Right lobe of liver (tissue), 4 donors: Measurements from ENCODE around the gene ADAMTSL5.

Experiments used
- POLR2A ChIP-seq: fragments of 450-650 bp; IDR thresholded peaks from one replicate; pipeline ENCODE4 v1.6.1; 2017; ENCODE audit warnings: antibody characterized with exemption, mild to moderate bottlenecking
- TF ChIP-seq, protein P1 (sequence below), 4 donors: fragments of 200-600 bp in 3 of 4; fragments of 450-650 bp in 1 of 4; IDR thresholded peaks; one replicate each; pipeline versions ENCODE4 v1.5.1 to v1.8.0; 2016 to 2022; ENCODE audit warnings: antibody characterized with exemption in 4 of 4, mild to moderate bottlenecking in 2 of 4
- donor health status: DM: no; HTN: no; CAD: no.
- donor health status: DM: no; HTN: no; CAD: no.
- donor health status: DM: no; HTN: yes; CAD: no.

DNA sequence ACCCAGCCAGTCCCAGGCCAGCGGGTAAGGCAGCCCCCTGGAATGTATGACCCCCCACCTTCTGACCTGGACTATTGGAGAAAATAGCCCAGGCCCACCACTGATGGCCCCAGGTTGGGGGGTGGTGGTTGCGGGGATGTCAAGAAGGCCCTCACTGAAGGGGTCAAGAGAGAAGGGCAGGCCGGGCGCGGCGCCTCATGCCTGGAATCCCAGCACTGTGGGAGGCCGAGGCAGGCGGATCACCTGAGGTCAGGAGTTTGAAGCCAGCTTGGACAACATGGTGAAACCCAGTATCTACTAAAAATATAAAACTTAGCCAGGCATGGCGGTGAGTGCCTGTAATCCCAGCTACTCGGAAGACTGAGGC is 1.5 kb upstream of the ADAMTSL5 start:
- TF ChIP-seq, protein P1, sequence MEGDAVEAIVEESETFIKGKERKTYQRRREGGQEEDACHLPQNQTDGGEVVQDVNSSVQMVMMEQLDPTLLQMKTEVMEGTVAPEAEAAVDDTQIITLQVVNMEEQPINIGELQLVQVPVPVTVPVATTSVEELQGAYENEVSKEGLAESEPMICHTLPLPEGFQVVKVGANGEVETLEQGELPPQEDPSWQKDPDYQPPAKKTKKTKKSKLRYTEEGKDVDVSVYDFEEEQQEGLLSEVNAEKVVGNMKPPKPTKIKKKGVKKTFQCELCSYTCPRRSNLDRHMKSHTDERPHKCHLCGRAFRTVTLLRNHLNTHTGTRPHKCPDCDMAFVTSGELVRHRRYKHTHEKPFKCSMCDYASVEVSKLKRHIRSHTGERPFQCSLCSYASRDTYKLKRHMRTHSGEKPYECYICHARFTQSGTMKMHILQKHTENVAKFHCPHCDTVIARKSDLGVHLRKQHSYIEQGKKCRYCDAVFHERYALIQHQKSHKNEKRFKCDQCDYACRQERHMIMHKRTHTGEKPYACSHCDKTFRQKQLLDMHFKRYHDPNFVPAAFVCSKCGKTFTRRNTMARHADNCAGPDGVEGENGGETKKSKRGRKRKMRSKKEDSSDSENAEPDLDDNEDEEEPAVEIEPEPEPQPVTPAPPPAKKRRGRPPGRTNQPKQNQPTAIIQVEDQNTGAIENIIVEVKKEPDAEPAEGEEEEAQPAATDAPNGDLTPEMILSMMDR (IDR thresholded peaks at IDR 0.05): no peak
- no peak for TF ChIP-seq POLR2A
